Common myeloid progenitor, CD34-positive (primary cell): ENCODE measurements around the gene IGFL2.
"Not testable (repeated sequence)": the region's sequence is repeated elsewhere in the genome, so short reads cannot be mapped to it uniquely, and the experiment has no call there.

Experiments
- CTCF ChIA-PET: fragments of 350-600 bp; sonication (Branson Sonifier 250); formaldehyde crosslinking; loops from one replicate; lab custom pipeline; 2021; ENCODE audit warnings: antibody characterized with exemption; lab: Charles Lee
- POLR2A ChIA-PET: fragments of 350-600 bp; sonication (Branson Sonifier 250); formaldehyde crosslinking; loops from one replicate; lab custom pipeline; 2021; ENCODE audit warnings: antibody characterized with exemption; lab: Charles Lee
- DNase-seq, 3 donors: peaks; one replicate each; pipeline versions ENCODE4 v3.0.0 to v3.0.0-alpha.2; 2013
- H3K27ac ChIP-seq, 2 experiments: 1 replicate in 1 of 2; 2 replicates in 1 of 2; pipeline ENCODE4 v1.7.0; 2013; ENCODE audit warnings: inconsistent platforms in 2 of 2, low read length in 2 of 2, mild to moderate bottlenecking in 2 of 2, low read depth in 1 of 2, moderate library complexity in 1 of 2; ENCODE audit not compliant: severe bottlenecking in 2 of 2, insufficient read depth in 1 of 2, poor library complexity in 1 of 2
- H3K27me3 ChIP-seq, 5 experiments: replicated peaks in 2 of 5; 1 replicate in 3 of 5; 2 replicates in 2 of 5; pipeline versions ENCODE4 v1.6.1 to v1.7.0; 2013; ENCODE audit warnings: low read length in 4 of 5, mild to moderate bottlenecking in 2 of 5, moderate library complexity in 2 of 5, inconsistent platforms in 1 of 5; ENCODE audit not compliant: insufficient read depth in 5 of 5, control insufficient read depth in 4 of 5
- H3K36me3 ChIP-seq, 4 experiments: 1 replicate in 2 of 4; 2 replicates in 2 of 4; pipeline versions ENCODE4 v1.6.1 to v1.7.0; 2013; ENCODE audit warnings: low read length in 3 of 4, control low read depth in 1 of 4, mild to moderate bottlenecking in 1 of 4; ENCODE audit not compliant: control insufficient read depth in 4 of 4, insufficient read depth in 4 of 4
- H3K4me1 ChIP-seq, 4 experiments: 1 replicate in 3 of 4; 2 replicates in 1 of 4; pipeline versions ENCODE4 v1.6.1 to v1.7.1; 2013; ENCODE audit warnings: low read length in 3 of 4, mild to moderate bottlenecking in 3 of 4, control low read depth in 1 of 4, inconsistent platforms in 1 of 4, moderate library complexity in 1 of 4; ENCODE audit not compliant: control insufficient read depth in 4 of 4, insufficient read depth in 4 of 4; ENCODE audit errors: control extremely low read depth in 1 of 4
- H3K4me3 ChIP-seq, 7 experiments: 1 replicate in 4 of 7; 2 replicates in 3 of 7; pipeline versions ENCODE4 v1.5.1 to v1.7.0; 2013; ENCODE audit warnings: mild to moderate bottlenecking in 7 of 7, low read length in 6 of 7, moderate library complexity in 6 of 7, inconsistent platforms in 2 of 7, low read depth in 2 of 7, control low read depth in 1 of 7; ENCODE audit not compliant: insufficient read depth in 4 of 7, control insufficient read depth in 1 of 7; ENCODE audit errors: extremely low read depth in 1 of 7
- H3K9me3 ChIP-seq, 5 experiments: 1 replicate in 4 of 5; 2 replicates in 1 of 5; pipeline versions ENCODE4 v1.6.1 to v1.7.1; 2013; ENCODE audit warnings: low read length in 4 of 5, mild to moderate bottlenecking in 2 of 5, inconsistent platforms in 1 of 5, low read depth in 1 of 5, moderate library complexity in 1 of 5; ENCODE audit not compliant: control insufficient read depth in 4 of 5, insufficient read depth in 2 of 5; ENCODE audit errors: control extremely low read depth in 1 of 5
- WGBS: methylation state at CpG from one replicate; pipeline ENCODE4 v1.1.5; 2013; ENCODE audit not compliant: insufficient coverage; 5-methylcytosine and 5-hydroxymethylcytosine counted together

IGFL2 gene

DNA sequence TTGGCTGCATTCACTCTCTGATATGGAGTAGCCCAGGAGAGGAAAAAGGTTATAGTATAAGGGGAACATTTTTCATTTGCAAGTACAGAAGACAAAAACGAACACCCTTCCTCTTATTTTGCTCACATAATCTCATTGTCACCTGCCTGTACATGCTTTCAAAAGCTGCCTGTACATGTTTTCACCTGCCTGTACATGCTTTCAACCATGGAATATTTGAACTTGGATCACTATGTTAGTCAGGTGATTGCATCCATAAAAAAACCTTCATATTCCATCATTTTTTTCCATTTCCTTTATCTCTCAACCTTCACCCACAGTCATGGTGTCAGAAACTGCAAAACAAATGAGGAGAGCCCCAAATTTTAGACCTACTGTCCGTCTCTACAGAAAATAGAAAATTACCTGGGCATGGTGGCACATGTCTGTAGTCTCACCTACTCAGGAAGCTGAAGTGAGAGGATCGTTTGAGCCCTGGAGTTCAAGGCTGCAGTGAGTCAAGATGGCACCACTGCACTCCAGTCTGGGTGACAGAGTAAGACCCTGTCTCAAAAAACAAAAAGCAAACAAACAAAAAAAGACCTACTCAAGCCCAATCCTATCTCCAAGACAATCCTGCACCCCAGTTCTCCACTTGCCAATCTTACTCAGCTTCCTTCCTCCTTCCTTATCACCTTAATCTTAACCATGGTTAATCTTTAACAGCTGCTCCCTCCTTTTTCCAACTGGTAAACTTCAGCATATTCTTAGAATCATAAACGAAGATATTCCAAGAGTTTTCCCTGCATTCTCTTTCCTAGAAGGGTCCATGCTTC is 11.6 kb downstream of the IGFL2 start:
- ChIA-PET CTCF (no interaction called here), POLR2A (no interaction called here)
- peaks cover 0 to 22% (median 9%) of the 10 kb centered on the region in 5 experiments for H3K27me3 ChIP-seq
- no peaks in the 10 kb centered on the region for H3K36me3 ChIP-seq
- H3K4me3 ChIP-seq = no peak overlapping the region
- H3K27ac ChIP-seq = no peak overlapping the region
- peaks cover 0 to 18% (median 4%) of the 10 kb centered on the region in 5 experiments for H3K9me3 ChIP-seq
- WGBS = 67% methylated on average over 3 of the region's 4 CpGs
- H3K4me1 ChIP-seq = no peaks in the 10 kb centered on the region
- DNase-seq = no peak

GRCh38 chr19:46160233-46160775 is 12.3 kb downstream of the IGFL2 start:
- H3K27me3 ChIP-seq = peaks cover 0 to 18% (median 9%) of the 10 kb centered on the region in 5 experiments
- 95% methylated on average over 6 of the region's 7 CpGs for WGBS
- H3K4me3 ChIP-seq = no peak overlapping the region
- ChIA-PET CTCF (no interaction called here), POLR2A (no interaction called here)
- no peak overlapping the region for H3K27ac ChIP-seq
- no peaks in the 10 kb centered on the region for H3K4me1 ChIP-seq
- peaks cover 0 to 18% (median 4%) of the 10 kb centered on the region in 5 experiments for H3K9me3 ChIP-seq
- H3K36me3 ChIP-seq = no peaks in the 10 kb centered on the region
- no peak for DNase-seq

- H3K36me3 ChIP-seq, DNase-seq, POLR2A ChIA-PET, H3K4me3 ChIP-seq, H3K4me1 ChIP-seq, H3K27ac ChIP-seq: not testable (repeated sequence)
- no CpG with 5 or more reads among the region's 2 CpGs for WGBS
- Histone ChIP-seq H3K9me3 (peaks cover 0 to 19% (median 4%) of the 10 kb centered on the region in 5 experiments), H3K27me3 (peaks cover 0 to 18% (median 5%) of the 10 kb centered on the region in 5 experiments)
- CTCF ChIA-PET = interaction anchor here (0.7 kb wide), 1 partner anchor 27 kb away, joined by 3 read pairs; no protein-coding TSS in a partner anchor
Measured at GRCh38 chr19:46161642-46162257, 13.7 kb downstream of the IGFL2 start.

GRCh38 chr19:46162731-46163130 is 14.7 kb downstream of the IGFL2 start:
- DNase-seq = no peak
- ChIA-PET POLR2A (no interaction called here), CTCF (interaction anchor here (0.7 kb wide), 1 partner anchor 26 kb away, joined by 3 read pairs; no protein-coding TSS in a partner anchor)
- H3K4me3 ChIP-seq = no peak overlapping the region
- peaks cover 0 to 23% (median 4%) of the 10 kb centered on the region in 5 experiments for H3K9me3 ChIP-seq
- no peak overlapping the region for H3K27ac ChIP-seq
- peaks cover 0 to 18% (median 2%) of the 10 kb centered on the region in 5 experiments for H3K27me3 ChIP-seq
- WGBS = 86% methylated on average over 3 of the region's 3 CpGs
- H3K36me3 ChIP-seq = no peaks in the 10 kb centered on the region
- no peaks in the 10 kb centered on the region for H3K4me1 ChIP-seq

DNA sequence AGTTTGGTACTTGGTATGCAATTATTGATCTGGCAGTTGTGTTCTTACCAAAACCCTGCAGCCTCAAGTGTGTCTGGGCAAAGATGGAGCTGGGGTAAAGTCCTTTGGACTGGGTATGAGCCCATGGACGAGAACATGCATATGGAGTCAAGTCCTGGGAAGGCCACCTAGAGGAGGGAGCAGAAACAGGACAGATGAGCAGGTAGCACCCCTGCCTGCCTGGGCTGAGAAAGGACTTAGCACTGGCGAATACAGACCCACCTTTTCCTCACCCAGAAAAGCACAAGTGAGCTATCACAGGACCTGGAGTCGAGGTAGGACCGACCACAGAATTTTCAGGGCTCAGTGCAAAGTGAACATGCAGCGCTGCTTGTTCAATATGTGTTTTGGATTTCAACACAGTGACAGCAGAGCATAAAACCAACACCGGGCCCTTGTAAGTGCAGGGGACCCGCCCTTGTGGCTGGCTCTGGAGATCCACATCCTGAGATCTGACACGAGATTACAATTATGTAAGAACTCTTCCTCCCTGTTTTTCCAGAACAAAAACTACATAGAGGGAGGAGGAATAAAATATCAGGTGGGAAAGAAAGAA is 25.9 kb downstream of the IGFL2 start:
- ChIA-PET POLR2A (no interaction called here), CTCF (interaction anchor here (1.5 kb wide), 1 partner anchor 15 kb away, joined by 4 read pairs; no protein-coding TSS in a partner anchor)
- H3K36me3 ChIP-seq = no peaks in the 10 kb centered on the region
- DNase-seq = no peak
- no peaks in the 10 kb centered on the region for H3K4me1 ChIP-seq
- peaks cover 0 to 8% (median 0%) of the 10 kb centered on the region in 5 experiments for H3K9me3 ChIP-seq
- no peak overlapping the region for H3K4me3 ChIP-seq
- no peak overlapping the region for H3K27ac ChIP-seq
- H3K27me3 ChIP-seq = peaks cover 0 to 43% (median 11%) of the 10 kb centered on the region in 5 experiments
- WGBS = 74% methylated on average over 3 of the region's 8 CpGs

GRCh38 chr19:46176116-46176860 is 28.2 kb downstream of the IGFL2 start:
- H3K27me3 ChIP-seq = peaks cover 0 to 48% (median 11%) of the 10 kb centered on the region in 5 experiments
- H3K27ac ChIP-seq = no peak overlapping the region
- DNase-seq = no peak
- H3K4me3 ChIP-seq = no peak overlapping the region
- POLR2A ChIA-PET = interaction anchor here (0.5 kb wide), 1 partner anchor 14 kb away, joined by 3 read pairs; no protein-coding TSS in a partner anchor
- H3K9me3 ChIP-seq = peaks cover 0 to 3% (median 0%) of the 10 kb centered on the region in 5 experiments
- no peaks in the 10 kb centered on the region for H3K36me3 ChIP-seq
- peaks cover 0 to 2% (median under 1%) of the 10 kb centered on the region in 4 experiments for H3K4me1 ChIP-seq
- WGBS = 94% methylated on average over 3 of the region's 7 CpGs
- CTCF ChIA-PET = interaction anchor here (0.6 to 1.1 kb wide), 2 partner anchors 39 to 94 kb away, joined by 3 read pairs; no protein-coding TSS in a partner anchor
